ENCODE data around the gene ST7L. TPM values are rescaled to one million over a fixed set of nuclear protein-coding genes. Genes with fewer than 3 reads are reported as not detected.

Gene ST7L
- total and polyA plus RNA-seq, 2 donors (not counting 3 experiments of a cell fraction or from before 2014, with no cell fraction given): 12.3 to 28.4 TPM

DNA sequence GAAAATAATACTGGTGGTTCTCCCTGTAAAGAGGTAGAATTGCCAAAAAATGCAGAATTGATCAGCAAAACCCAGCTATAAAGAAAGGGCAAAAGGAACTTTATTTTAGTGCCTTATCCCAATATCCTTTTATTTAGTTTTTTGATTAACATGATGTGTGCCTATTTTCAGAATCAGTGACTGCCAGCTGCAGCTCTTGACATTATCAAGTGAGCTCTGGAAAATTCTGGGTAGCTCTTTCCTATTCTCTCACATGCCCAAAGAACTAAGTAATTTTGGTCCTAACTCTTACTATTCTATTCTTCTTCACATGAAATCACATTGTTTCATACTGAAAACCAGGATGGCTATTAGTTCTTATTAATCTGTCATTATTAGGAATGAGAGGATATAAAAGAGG lies 88.1 kb downstream of the ST7L start:
- no peak overlapping the region for H2AFZ ChIP-seq (ENCODE audit: low read depth, low read length)
- no peak overlapping the region for H3K27ac ChIP-seq (ENCODE audit: insufficient read depth, low read depth, low read length)
- H3K4me3 ChIP-seq (replicated peaks in 1 of 3; ENCODE audit: insufficient read depth in 1 of 3, low read depth in 1 of 3, low read length in 3 of 3): no peak overlapping the region
- POLR2A ChIA-PET: no interaction called here
- H4K20me1 ChIP-seq (replicated peaks; ENCODE audit: control insufficient read depth, extremely low read depth, insufficient read depth, low read length): no peaks in the 10 kb centered on the region
- no peak overlapping the region for H3K4me2 ChIP-seq (ENCODE audit: insufficient read depth, low read length)
- FAIRE-seq: no peak
- no peak for DNase-seq (ENCODE audit: low read depth, low spot score)
- no peaks in the 10 kb centered on the region for H3K4me1 ChIP-seq (ENCODE audit: control insufficient read depth, extremely low read depth, insufficient read depth, low read length)
- no peaks in the 10 kb centered on the region for H3K9me1 ChIP-seq (replicated peaks; ENCODE audit: control insufficient read depth, extremely low read depth, insufficient read depth, low read length)
- no peaks in the 10 kb centered on the region for H3K9me3 ChIP-seq (replicated peaks; ENCODE audit: control insufficient read depth, insufficient read depth, low read length)
- H3K79me2 ChIP-seq (ENCODE audit: control insufficient read depth, insufficient read depth, low read length): no peaks in the 10 kb centered on the region
- BruUV-seq (replicated peaks): no TSS peak
- dilution Hi-C loops (cut with MboI; ENCODE audit: extremely low pct_ligation_motif_present, low sequenced_read_pairs): no loop called here
- H3K27me3 ChIP-seq (ENCODE audit: control insufficient read depth in 2 of 2, insufficient read depth in 2 of 2, low read length in 2 of 2): no peaks in the 10 kb centered on the region
- intact Hi-C loops (cut with micrococcal nuclease): no loop called here
- peaks cover 0 to 2% of the 10 kb centered on the region in 2 experiments for H3K36me3 ChIP-seq (ENCODE audit: control insufficient read depth in 2 of 2, extremely low read depth in 1 of 2, insufficient read depth in 2 of 2, low read length in 2 of 2)
- H3K9ac ChIP-seq (replicated peaks; ENCODE audit: extremely low read depth, insufficient read depth, low read length): no peak overlapping the region
- TF ChIP-seq, protein P1, sequence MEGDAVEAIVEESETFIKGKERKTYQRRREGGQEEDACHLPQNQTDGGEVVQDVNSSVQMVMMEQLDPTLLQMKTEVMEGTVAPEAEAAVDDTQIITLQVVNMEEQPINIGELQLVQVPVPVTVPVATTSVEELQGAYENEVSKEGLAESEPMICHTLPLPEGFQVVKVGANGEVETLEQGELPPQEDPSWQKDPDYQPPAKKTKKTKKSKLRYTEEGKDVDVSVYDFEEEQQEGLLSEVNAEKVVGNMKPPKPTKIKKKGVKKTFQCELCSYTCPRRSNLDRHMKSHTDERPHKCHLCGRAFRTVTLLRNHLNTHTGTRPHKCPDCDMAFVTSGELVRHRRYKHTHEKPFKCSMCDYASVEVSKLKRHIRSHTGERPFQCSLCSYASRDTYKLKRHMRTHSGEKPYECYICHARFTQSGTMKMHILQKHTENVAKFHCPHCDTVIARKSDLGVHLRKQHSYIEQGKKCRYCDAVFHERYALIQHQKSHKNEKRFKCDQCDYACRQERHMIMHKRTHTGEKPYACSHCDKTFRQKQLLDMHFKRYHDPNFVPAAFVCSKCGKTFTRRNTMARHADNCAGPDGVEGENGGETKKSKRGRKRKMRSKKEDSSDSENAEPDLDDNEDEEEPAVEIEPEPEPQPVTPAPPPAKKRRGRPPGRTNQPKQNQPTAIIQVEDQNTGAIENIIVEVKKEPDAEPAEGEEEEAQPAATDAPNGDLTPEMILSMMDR (IDR thresholded peaks at IDR 0.05; ENCODE audit: extremely low read depth in 1 of 2, insufficient read depth in 1 of 2, low read depth in 1 of 2, low read length in 2 of 2): no peak
- TF ChIP-seq MYC (IDR thresholded peaks at IDR 0.05; ENCODE audit: low read depth, low read length) (no peak), FOS (IDR thresholded peaks at IDR 0.05; ENCODE audit: borderline replicate concordance, insufficient read depth, low read length) (no peak), EZH2 (IDR thresholded peaks at IDR 0.05; ENCODE audit: borderline replicate concordance, low read depth, low read length, severe bottlenecking) (no peak), POLR2A (IDR thresholded peaks at IDR 0.05; ENCODE audit: low read depth, low read length) (no peak), GATA2 (IDR thresholded peaks at IDR 0.05; ENCODE audit: insufficient read depth, insufficient read length, low read depth, low read length) (no peak), JUN (IDR thresholded peaks at IDR 0.05; ENCODE audit: borderline replicate concordance, insufficient read depth, insufficient read length, low read depth) (no peak)
- TF ChIP-seq, protein P2, sequence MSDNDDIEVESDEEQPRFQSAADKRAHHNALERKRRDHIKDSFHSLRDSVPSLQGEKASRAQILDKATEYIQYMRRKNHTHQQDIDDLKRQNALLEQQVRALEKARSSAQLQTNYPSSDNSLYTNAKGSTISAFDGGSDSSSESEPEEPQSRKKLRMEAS (IDR thresholded peaks at IDR 0.05; ENCODE audit: insufficient read depth, insufficient read length): no peak
- CTCF ChIA-PET: interaction anchor here (0.7 to 2.1 kb wide), 5 partner anchors 11 to 29 kb away, joined by 3 to 9 read pairs (median 4); partner anchors contain the start of gene WNT2B
